GM12878 (cell line): ENCODE results near the gene IL34. TPM values are rescaled to one million over a fixed set of nuclear protein-coding genes. Genes with fewer than 3 reads are reported as not detected.

Experiments used
- ATAC-seq: fragments of 200-7000 bp; cut with Tn5 transposase; 3 replicates; pipeline ENCODE4 v1.9.1; 2020; ENCODE audit warnings: mild to moderate bottlenecking, moderate library complexity
- BruUV-seq: library from RNA; stranded (reverse); fragments of 400-500 nt; replicated peaks from 2 replicates; lab custom pipeline; 2021; lab: Mats Ljungman, UMichigan
- CTCF ChIA-PET: fragments of 300-600 bp; sonication (Branson Sonifier 250); formaldehyde crosslinking; extraction: SDS; loops from one replicate; lab custom pipeline; 2021; ENCODE audit warnings: inconsistent platforms; lab: Yijun Ruan, JAX
- POLR2A ChIA-PET: fragments of 350-600 bp; formaldehyde crosslinking; extraction: SDS; loops from one replicate; lab custom pipeline; 2021; ENCODE audit warnings: inconsistent platforms; lab: Charles Lee
- RAD21 ChIA-PET: fragments of 300-600 bp; sonication (Branson Sonifier 250); formaldehyde crosslinking; loops from one replicate; lab custom pipeline; 2023; ENCODE audit warnings: antibody characterized with exemption; ENCODE audit not compliant: unreplicated experiment; lab: Charles Lee
- SMC1A ChIA-PET: fragments of 300-600 bp; sonication (Branson Sonifier 250); formaldehyde crosslinking; loops from one replicate; lab custom pipeline; 2023; ENCODE audit not compliant: unreplicated experiment, uncharacterized antibody; lab: Charles Lee
- DNase-seq: peaks from one replicate; pipeline ENCODE4 v3.0.0-alpha.2; 2011; ENCODE audit warnings: low read depth, low spot score
- FAIRE-seq: peaks from 3 replicates; lab custom pipeline; 2011; peaks lifted over from hg19 to GRCh38; lab: Jason Lieb, UNC
- H2AFZ ChIP-seq: 2 replicates; pipeline ENCODE4 v1.6.0; 2011; ENCODE audit warnings: low read depth, low read length, control low read depth; ENCODE audit not compliant: control insufficient read depth
- H3K27ac ChIP-seq: 2 replicates; pipeline ENCODE4 v1.5.1; 2011; ENCODE audit warnings: control low read depth; ENCODE audit not compliant: control insufficient read depth, insufficient read depth
- H3K27me3 ChIP-seq, 2 experiments: replicated peaks in 1 of 2; 2 replicates each; pipeline versions ENCODE4 v1.6.0 to v1.6.1; 2011; ENCODE audit warnings: low read length in 1 of 2; ENCODE audit not compliant: control insufficient read depth in 2 of 2, insufficient read depth in 2 of 2
- H3K36me3 ChIP-seq, 2 experiments: 2 replicates each; pipeline ENCODE4 v1.5.1; 2011; ENCODE audit warnings: low read length in 1 of 2; ENCODE audit not compliant: control insufficient read depth in 2 of 2, insufficient read depth in 2 of 2
- H3K4me1 ChIP-seq: 2 replicates; pipeline ENCODE4 v1.6.1; 2011; ENCODE audit warnings: mild to moderate bottlenecking, low read length, moderate library complexity, mixed read lengths; ENCODE audit not compliant: control insufficient read depth, insufficient read depth
- H3K4me2 ChIP-seq: 2 replicates; pipeline ENCODE4 v1.6.0; 2011; ENCODE audit warnings: control low read depth; ENCODE audit not compliant: control insufficient read depth, insufficient read depth
- H3K4me3 ChIP-seq: fragments of 200-600 bp; sonication (generic); 2 replicates; pipeline ENCODE4 v1.5.1; 2016
- H3K79me2 ChIP-seq: 2 replicates; pipeline ENCODE4 v1.6.0; 2011; ENCODE audit warnings: low read length; ENCODE audit not compliant: control insufficient read depth, insufficient read depth
- H3K9ac ChIP-seq: 2 replicates; pipeline ENCODE4 v1.8.0; 2011; ENCODE audit warnings: low read length, control low read depth, mixed read lengths; ENCODE audit not compliant: control insufficient read depth, insufficient read depth
- H3K9me3 ChIP-seq: replicated peaks from 3 replicates; pipeline ENCODE4 v1.5.1; 2011; ENCODE audit warnings: mild to moderate bottlenecking, low read length; ENCODE audit not compliant: control insufficient read depth, insufficient read depth
- H4K20me1 ChIP-seq: 2 replicates; pipeline ENCODE4 v1.6.0; 2011; ENCODE audit not compliant: control insufficient read depth, insufficient read depth
- CBX5 ChIP-seq: sonication (generic); IDR thresholded peaks from 2 replicates; pipeline ENCODE4 v1.6.1; 2016; ENCODE audit warnings: low read depth, moderate library complexity, mild to moderate bottlenecking, inconsistent platforms
- CHD2 ChIP-seq: IDR thresholded peaks from 2 replicates; pipeline ENCODE4 v1.6.1; 2011; ENCODE audit warnings: low read depth, low read length, improper control_type of control experiment, borderline replicate concordance
- CHD4 ChIP-seq: fragments of 200-600 bp; sonication (generic); IDR thresholded peaks from 2 replicates; pipeline ENCODE4 v1.6.1; 2016; ENCODE audit warnings: mild to moderate bottlenecking
- E4F1 ChIP-seq: fragments of 450-650 bp; IDR thresholded peaks from 2 replicates; pipeline ENCODE4 v1.6.1; 2018; ENCODE audit warnings: borderline replicate concordance, mild to moderate bottlenecking; ENCODE audit not compliant: partially characterized antibody
- EP300 ChIP-seq, 2 experiments: fragments of 150-350 bp in 1 of 2; IDR thresholded peaks; 2 replicates each; pipeline ENCODE4 v1.6.1; 2011 to 2012; ENCODE audit warnings: low read depth in 2 of 2, low read length in 2 of 2, borderline replicate concordance in 1 of 2, improper control_type of control experiment in 1 of 2, inconsistent platforms in 1 of 2; ENCODE audit not compliant: control insufficient read depth in 1 of 2
- HCFC1 ChIP-seq: fragments of 150-350 bp; IDR thresholded peaks from 2 replicates; pipeline ENCODE4 v1.6.1; 2014; ENCODE audit warnings: low read length
- KAT2A ChIP-seq: conservative IDR thresholded peaks from 2 replicates; pipeline ENCODE4 v1.6.1; 2011; ENCODE audit warnings: low read depth, low read length; ENCODE audit not compliant: control insufficient read depth
- MTA2 ChIP-seq: fragments of 450-650 bp; IDR thresholded peaks from 2 replicates; pipeline ENCODE4 v1.6.1; 2016; ENCODE audit warnings: low read depth, mild to moderate bottlenecking, moderate library complexity
- NR2F1 ChIP-seq: fragments of 450-650 bp; conservative IDR thresholded peaks from 2 replicates; pipeline ENCODE4 v1.6.1; 2017; ENCODE audit warnings: mild to moderate bottlenecking
- PAX8 ChIP-seq: fragments of 450-650 bp; IDR thresholded peaks from 2 replicates; pipeline ENCODE4 v1.6.1; 2017; ENCODE audit warnings: mild to moderate bottlenecking, moderate library complexity
- SPI1 ChIP-seq: IDR thresholded peaks from 2 replicates; pipeline ENCODE4 v1.6.1; 2011; ENCODE audit warnings: low read depth, mild to moderate bottlenecking, low read length, moderate library complexity, borderline replicate concordance; ENCODE audit not compliant: insufficient read depth
- ZBTB4 ChIP-seq: fragments of 450-650 bp; formaldehyde crosslinking; IDR thresholded peaks from 2 replicates; pipeline ENCODE4 v1.4.0; 2022; ENCODE audit warnings: mild to moderate bottlenecking, moderate library complexity
- WGBS: methylation state at CpG from one replicate; pipeline ENCODE4 v1.1.6; 2016; ENCODE audit warnings: low lambda C conversion rate; ENCODE audit not compliant: insufficient replicate concordance, insufficient coverage; ENCODE audit errors: missing lambda C conversion rate; 5-methylcytosine and 5-hydroxymethylcytosine counted together
- in situ Hi-C: fragments of 300-500 bp; cut with MboI; formaldehyde crosslinking; loops from 9 replicates; pipeline ENCODE4 v1.14.3; 2018; ENCODE audit warnings: mixed read lengths
- intact Hi-C: fragments of 100-400 bp; cut with micrococcal nuclease; formaldehyde crosslinking; loops from one replicate; pipeline ENCODE4 v1.14.2; 2022; ENCODE audit not compliant: unreplicated experiment
- polyA plus RNA-seq, 11 experiments: library from polyadenylated mRNA; depleted of rRNA in 4 of 11; unstranded in 6 of 11; stranded (reverse) in 5 of 11; fragments of >200 nt; fragmentation: Nextera tagmentation in 4 of 11; fragmentation: Illumina TruSeq in 1 of 11; extraction: Ambion mirVana in 4 of 11; extraction: Trizol in 1 of 11; gene quantifications; 1 replicate in 1 of 11; 2 replicates in 10 of 11; pipeline versions ENCODE4 v1.2.1 to v1.2.3, GENCODE V29; 2011 to 2016; ENCODE audit warnings: inconsistent platforms in 2 of 11, missing spikeins in 2 of 11, low read depth in 1 of 11
- total RNA-seq, 4 experiments: library from RNA; depleted of rRNA in 3 of 4; stranded (reverse); fragments of >200 nt in 3 of 4; fragmentation: Illumina TruSeq in 1 of 4; extraction: Trizol in 1 of 4; gene quantifications; 2 replicates each; pipeline versions ENCODE4 v1.2.1 to v1.2.3, GENCODE V29; 2013 to 2021

The IL34 gene
- total and polyA plus RNA-seq, 10 of the 15 experiments (the other 5 are each of a cell fraction or from before 2014, with no cell fraction given) = 0.27 to 0.40 TPM; not detected in 8

- Histone ChIP-seq H3K79me2 (no peaks in the 10 kb centered on the region), H3K27me3 (no peaks in the 10 kb centered on the region), H3K4me1 (no peaks in the 10 kb centered on the region), H3K4me2 (no peak overlapping the region), H3K36me3 (no peaks in the 10 kb centered on the region), H4K20me1 (no peaks in the 10 kb centered on the region), H3K9ac (no peak overlapping the region), H3K4me3 (no peak overlapping the region), H3K27ac (no peak overlapping the region), H2AFZ (no peak overlapping the region), H3K9me3 (no peaks in the 10 kb centered on the region)
- ChIA-PET SMC1A (no interaction called here), POLR2A (interaction anchor here (1.5 kb wide), 1 partner anchor 143 kb away, joined by 3 read pairs; no protein-coding TSS in a partner anchor), CTCF (interaction anchor here (0.7 to 2.9 kb wide), 5 partner anchors 116 to 487 kb away, joined by 3 to 15 read pairs (median 9); no protein-coding TSS in a partner anchor), RAD21 (interaction anchor here (0.6 kb wide), 1 partner anchor 561 kb away, joined by 3 read pairs; no protein-coding TSS in a partner anchor)
- 47% methylated on average over 3 of the region's 3 CpGs for whole genome bisulfite sequencing
- FAIRE-seq (no peak), ATAC-seq (no peak), DNase-seq (no peak)
- BruUV-seq = no TSS peak
- intact Hi-C loops (loop anchor here (5.0 to 10.0 kb wide), 3 partner anchors 74 to 487 kb away; no protein-coding TSS in a partner anchor), in situ Hi-C loops (loop anchor here (5.0 kb wide), 1 partner anchor 284 kb away; no protein-coding TSS in a partner anchor)
- TF ChIP-seq KAT2A = no peak
- TF ChIP-seq E4F1 = no peak
- TF ChIP-seq CHD4 = no peak
- no peak for TF ChIP-seq CBX5
- no peak for TF ChIP-seq ZBTB4
- no peak for TF ChIP-seq PAX8
- no peak for TF ChIP-seq NR2F1
- TF ChIP-seq SPI1 = no peak
- no peak for TF ChIP-seq EP300 (IDR thresholded peaks at IDR 0.05; ENCODE audit: borderline replicate concordance in 1 of 2, control insufficient read depth in 1 of 2, low read depth in 2 of 2, low read length in 2 of 2)
- TF ChIP-seq CHD2 = no peak
- TF ChIP-seq HCFC1 = no peak
- no peak for TF ChIP-seq MTA2
Observed at GRCh38 chr16:70651524-70651923, 5.2 kb downstream of the IL34 start.
